OCI-M2 (cell line): Measurements from ENCODE around the gene TSHZ2.

Source experiments
- DNase-seq: peaks from one replicate; lab custom pipeline; 2025; ENCODE audit not compliant: unreplicated experiment; lab: John Stamatoyannopoulos, UW

The TSHZ2 gene

GRCh38 chr20:53194306-53195290 lies 222.4 kb downstream of the TSHZ2 start:
- DNase-seq = no peak

DNA sequence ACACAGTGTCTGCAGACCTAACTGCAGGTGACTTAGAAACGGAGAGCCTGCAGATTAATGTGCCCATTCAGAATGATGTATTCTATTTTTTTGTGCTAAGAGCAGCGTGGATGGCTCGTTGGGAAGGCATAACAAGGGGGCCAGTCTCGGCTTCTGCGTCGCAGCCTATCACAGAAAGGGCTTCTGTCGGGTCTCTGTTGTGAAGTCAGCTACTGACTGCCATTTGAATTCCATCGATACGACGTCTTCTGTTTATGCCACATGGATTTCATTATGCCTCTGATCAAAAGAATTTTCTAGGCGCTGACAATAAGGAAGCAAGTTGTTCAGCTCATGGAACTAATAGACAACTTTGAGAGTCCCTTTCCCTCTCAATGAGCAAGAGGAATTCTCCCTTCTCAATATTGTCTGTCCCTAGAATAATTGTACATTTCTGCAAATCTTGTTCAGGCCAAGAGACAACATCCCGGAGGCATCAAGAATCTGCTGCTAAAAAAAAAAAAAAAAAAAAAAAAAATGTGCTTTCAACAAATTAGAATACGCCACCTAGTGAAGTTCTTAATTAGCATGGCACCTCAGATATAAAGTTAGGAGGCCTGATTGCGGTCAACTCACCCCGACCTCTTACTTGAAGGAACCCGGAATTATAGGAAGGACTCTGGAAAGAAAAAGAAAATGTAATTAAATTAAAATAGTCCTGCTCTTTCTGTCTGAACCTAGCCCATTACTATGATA lies 223.9 kb downstream of the TSHZ2 start:
- no peak for DNase-seq

- no peak for DNase-seq
These were observed 229.4 kb downstream of the TSHZ2 start for GRCh38 chr20:53201588-53201987.

DNA sequence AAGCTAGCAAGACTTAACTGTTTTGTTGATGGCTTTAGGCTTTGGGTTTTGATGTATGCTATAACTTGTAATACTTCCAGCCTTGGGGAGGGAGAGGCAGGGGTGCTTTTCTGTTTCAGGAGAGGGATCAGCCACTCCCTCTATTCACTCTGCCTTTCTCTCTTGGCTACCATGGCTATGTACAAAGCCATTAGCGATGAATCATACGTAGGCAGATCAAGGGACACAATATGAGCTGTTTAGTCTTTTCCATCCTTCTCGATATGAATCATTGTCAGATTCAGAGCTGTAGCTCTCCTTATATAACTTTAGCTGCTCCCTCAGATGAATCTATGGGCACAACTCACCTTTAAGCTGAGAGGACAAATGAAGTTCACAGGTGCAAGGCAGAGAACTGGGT lies 230.6 kb downstream of the TSHZ2 start:
- DNase-seq = no peak

- DNase-seq = no peak
These were observed 232.9 kb downstream of the TSHZ2 start for GRCh38 chr20:53205046-53205445.

GRCh38 chr20:53208110-53208832 lies 236.1 kb downstream of the TSHZ2 start:
- no peak for DNase-seq

- no peak for DNase-seq
These were observed 237.9 kb downstream of the TSHZ2 start for GRCh38 chr20:53210041-53210440.

DNA sequence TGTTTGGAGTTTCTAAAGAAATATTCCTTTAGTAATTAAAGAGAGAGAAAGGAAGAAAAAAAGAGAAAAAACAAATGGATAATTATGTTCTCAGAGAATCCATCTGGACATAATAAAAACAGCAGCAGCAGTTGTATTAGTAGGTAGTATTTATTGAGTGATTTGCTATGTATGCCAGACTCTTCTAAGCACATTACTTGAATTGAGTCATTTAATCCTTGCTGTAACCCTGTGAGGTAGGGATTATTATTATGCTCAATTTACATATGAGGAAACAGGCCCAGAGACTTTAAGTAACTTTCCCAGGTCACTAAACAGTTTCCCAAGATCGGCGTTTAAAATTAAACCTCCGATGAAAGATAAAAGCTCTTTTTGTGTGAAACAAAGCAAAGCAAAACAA lies 238.8 kb downstream of the TSHZ2 start:
- DNase-seq = no peak

- DNase-seq = no peak
These were observed 239.9 kb downstream of the TSHZ2 start for GRCh38 chr20:53212018-53212417.

DNA sequence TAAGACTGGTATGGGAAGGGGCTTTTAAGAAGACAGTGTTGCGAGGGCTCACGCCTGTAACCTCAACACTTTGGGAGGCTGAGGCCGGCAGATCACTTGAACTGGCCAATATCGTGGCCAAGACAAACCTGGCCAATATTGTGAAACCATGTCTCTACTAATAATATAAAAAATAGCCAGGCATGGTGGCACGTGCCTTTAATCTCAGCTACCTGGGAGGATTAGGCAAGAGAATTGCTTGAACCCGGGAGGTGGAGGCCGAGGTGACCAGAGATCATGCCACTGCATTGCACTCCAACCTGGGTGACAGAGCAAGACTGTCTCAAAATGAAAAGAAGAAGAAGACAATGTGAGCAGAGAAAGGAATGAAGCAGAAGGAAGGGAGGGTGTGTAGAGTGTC lies 242.2 kb downstream of the TSHZ2 start:
- no peak for DNase-seq

GRCh38 chr20:53215166-53215565 lies 243.0 kb downstream of the TSHZ2 start:
- no peak for DNase-seq

- no peak for DNase-seq
These were observed 244.3 kb downstream of the TSHZ2 start for GRCh38 chr20:53216478-53216855.

DNA sequence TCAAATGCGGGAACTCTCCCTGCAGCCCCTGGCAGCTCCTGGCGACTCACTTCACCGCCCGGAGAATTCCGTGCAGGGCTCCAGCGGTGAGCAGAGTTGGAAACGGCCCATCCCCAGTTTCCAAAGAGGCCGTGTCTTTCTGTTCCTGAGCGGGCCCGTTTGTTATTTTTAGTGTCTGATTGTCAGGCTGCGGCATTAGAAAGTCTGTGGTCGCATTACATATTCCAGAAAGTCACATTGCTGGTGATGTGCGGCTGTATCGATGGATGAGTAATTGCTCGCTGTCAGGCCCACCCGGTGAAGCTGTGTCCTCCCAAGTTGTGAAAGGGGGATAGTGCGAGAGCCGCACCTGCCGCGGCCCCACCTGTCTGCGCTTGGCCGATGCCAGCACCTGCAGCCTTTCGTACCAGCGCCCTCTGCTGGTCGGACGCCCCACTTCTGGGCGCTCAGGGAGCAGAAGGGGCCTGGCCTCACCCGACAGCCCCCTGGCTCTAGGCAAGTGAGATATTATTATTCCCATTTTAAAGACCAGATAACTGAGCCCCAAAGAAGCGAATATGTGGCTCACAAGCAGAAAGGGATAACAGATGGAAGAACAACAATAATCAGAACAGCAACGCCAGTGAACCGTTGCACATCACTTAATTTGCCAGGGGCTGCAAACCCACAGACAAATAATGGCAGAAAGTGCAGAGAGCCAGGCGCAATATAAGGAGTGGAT lies 244.9 kb downstream of the TSHZ2 start:
- DNase-seq = no peak

- no peak for DNase-seq
These were observed 248.5 kb downstream of the TSHZ2 start for GRCh38 chr20:53220482-53221307.

GRCh38 chr20:53221731-53222130 lies 249.6 kb downstream of the TSHZ2 start:
- no peak for DNase-seq

DNA sequence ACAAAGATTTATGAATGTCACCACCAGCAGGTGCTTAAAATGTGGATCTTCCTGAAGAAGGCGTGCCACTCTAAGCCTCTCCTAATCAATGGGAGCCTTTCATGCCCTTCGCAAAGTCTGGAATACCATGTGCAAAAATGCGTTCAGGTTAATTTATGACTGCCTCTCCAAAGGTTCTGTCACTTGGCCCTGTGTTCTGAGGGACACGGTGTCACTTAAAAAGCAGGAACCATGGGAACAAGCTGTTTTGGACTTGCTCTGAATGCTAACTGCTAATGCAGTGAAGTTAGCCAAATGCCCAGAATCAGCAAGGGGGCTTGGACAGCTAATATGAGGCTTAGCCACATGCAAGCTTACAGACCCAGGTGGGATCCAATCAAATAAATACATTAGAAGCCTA lies 250.3 kb downstream of the TSHZ2 start:
- DNase-seq = no peak

GRCh38 chr20:53222932-53223331 lies 250.8 kb downstream of the TSHZ2 start:
- DNase-seq = no peak

DNA sequence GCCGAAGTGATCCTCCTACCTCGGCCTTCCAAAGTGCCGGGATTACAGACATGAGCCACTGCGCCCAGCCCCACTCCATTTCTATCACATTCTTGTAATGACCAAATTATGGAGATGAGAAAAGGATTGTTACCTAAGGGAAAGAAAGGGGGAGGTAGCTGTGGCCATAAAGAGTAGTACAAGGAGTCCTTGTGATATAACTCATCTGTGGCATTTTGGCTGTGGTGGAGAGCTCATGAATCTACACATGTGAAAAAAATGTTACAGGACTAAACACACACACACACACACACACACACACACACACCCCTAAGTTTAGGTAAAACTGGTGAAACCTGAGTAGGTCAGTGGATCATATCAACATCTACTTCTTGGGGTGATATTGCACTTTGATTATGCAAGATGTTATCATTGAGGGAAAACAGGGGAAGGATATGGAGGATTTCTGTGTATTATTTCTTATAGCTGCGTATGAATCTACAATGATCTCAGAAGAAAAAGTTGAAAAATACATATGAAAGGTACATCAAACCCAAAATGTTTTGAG lies 251.5 kb downstream of the TSHZ2 start:
- no peak for DNase-seq

- no peak for DNase-seq
These were observed 252.7 kb downstream of the TSHZ2 start for GRCh38 chr20:53224851-53225250.

GRCh38 chr20:53226826-53227225 lies 254.7 kb downstream of the TSHZ2 start:
- no peak for DNase-seq
